GM19239 (cell line): ENCODE data around the gene DLK2.
"Not testable (repeated sequence)": the region's sequence is repeated elsewhere in the genome, so short reads cannot be mapped to it uniquely, and the experiment has no call there.

Source experiments
- DNase-seq: peaks from one replicate; pipeline ENCODE4 v3.0.0; 2011; ENCODE audit warnings: low spot score; ENCODE audit not compliant: insufficient read length
- FAIRE-seq: peaks from 2 replicates; lab custom pipeline; 2011; peaks lifted over from hg19 to GRCh38; lab: Jason Lieb, UNC

Gene DLK2, protein sequence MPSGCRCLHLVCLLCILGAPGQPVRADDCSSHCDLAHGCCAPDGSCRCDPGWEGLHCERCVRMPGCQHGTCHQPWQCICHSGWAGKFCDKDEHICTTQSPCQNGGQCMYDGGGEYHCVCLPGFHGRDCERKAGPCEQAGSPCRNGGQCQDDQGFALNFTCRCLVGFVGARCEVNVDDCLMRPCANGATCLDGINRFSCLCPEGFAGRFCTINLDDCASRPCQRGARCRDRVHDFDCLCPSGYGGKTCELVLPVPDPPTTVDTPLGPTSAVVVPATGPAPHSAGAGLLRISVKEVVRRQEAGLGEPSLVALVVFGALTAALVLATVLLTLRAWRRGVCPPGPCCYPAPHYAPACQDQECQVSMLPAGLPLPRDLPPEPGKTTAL

DNA sequence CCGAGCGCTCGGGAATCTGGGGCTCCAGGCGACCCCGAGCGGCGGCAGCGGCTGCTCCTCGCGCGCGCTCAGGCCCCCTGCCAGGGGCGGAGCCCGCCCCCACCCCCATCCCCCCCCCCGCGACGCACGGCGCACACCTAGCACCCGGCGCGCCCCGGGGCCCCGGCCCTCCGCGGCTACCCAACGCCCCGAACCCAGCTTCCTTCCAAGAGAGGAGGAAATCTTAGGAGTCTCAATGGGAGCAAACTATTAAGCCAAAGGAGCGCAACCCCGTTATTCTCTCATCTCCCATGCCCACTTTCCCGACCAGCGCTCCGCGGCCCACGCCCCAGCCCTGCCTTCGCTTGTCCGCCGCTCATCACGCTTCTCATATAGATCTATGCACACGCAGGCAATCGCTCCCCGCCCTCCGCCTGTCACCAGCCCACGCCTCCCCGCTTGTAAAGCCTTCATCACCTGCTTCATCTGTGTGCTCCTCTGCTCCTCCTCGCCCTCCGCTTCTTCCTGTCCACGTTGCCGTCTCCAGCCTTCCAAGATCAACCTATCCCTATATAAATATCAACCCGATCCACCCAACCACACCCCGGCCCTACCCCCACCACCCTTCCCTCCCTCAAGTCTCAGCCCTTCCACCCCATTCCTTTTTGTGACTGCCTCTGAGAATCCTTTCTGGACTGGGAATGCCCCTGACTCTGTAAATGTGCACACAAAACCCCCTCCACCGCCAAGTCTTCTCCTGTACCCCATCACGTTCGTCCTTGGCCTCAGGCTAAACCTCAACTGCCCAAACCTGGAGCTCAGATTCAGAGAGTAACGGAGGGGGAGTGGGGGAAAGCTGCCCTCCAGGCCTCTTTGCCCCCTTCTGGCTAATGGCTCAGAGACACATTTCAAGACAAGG lies at the start of gene DLK2:
Gene DLK2 (minus strand): TSS at position 18 of the 898 bp plus-strand sequence. CDS start 723 bp downstream, outside the sequence.
- FAIRE-seq (peak; percentile 21), DNase-seq (peak; percentile 50)

GRCh38 chr6:43503443-43503842 lies 48.1 kb upstream of the DLK2 start:
- no peak for FAIRE-seq
- no peak for DNase-seq

DNA sequence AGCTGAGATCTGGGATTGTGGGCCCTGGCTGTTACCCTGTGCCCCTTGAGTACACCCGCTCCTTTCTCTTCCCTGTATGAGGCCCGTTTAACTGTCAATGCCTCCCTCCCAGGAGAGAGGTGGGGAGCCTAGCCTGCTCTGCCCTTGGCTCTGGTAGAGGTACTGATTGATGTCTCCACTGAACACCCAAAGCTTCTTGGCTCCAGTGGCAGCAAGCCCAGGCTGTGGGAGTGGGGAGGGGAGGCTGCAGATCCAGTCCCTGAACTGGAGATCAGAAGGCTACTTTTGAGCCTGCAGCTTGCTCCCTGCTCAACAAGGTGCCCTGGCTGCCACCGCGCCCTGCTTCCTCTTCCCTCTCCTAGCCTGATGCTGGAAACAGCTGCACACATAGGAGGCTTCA lies 47.3 kb upstream of the DLK2 start:
- no peak for DNase-seq
- FAIRE-seq = no peak

DNA sequence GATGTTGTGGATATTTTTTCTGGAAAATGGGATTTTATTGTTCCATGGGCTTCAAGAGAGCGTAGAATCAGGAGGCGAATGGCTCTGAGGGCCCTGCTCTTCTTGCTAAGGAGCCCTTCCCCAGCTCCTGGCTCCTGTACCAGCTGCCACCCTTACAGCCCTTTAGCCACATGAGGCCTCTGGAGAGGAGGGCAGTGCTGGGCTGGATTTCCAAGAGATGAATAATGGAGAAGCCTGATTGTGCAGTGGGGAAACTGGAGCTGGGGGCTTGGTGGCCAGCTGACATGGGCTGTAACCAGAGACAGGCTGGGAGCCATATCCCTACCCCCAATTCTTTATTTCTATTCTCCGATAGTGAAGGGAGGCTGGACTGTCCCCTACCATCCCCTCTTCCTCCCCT lies 45.6 kb upstream of the DLK2 start:
- FAIRE-seq = no peak
- DNase-seq = no peak

- DNase-seq = no peak
Observed at GRCh38 chr6:43499028-43499815, 43.9 kb upstream of the DLK2 start.

DNA sequence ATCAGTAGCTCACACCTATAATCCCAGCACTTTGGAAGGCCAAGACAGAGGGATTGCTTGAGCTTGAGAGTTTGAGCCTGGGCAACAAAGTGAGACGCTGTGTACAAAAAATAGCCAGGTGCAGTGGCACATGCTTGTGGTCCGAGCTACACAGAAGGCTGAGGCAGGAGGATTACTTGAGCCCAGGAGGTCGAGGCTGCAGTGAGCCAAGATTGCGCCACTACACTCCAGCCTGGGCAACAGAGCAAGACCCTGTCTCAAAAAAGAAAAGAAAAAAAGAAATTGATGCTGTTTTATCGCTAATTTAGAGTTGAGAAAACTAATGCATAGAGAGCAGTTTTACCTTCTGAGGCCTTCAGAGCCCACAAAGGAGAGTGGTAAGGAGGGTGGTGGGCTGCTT lies 42.9 kb upstream of the DLK2 start:
- FAIRE-seq, DNase-seq: not testable (repeated sequence)

More at GRCh38 chr6:43499028-43499815, 43.9 kb upstream of the DLK2 start:
- no peak for FAIRE-seq

- FAIRE-seq = no peak
- DNase-seq = no peak
Observed at GRCh38 chr6:43497689-43498088, 42.3 kb upstream of the DLK2 start.

- DNase-seq = no peak
- FAIRE-seq = no peak
Observed at GRCh38 chr6:43497129-43497396, 41.7 kb upstream of the DLK2 start.

GRCh38 chr6:43496370-43497128 lies 41.2 kb upstream of the DLK2 start:
- DNase-seq = no peak
- FAIRE-seq = no peak

GRCh38 chr6:43495409-43495941 lies 40.1 kb upstream of the DLK2 start:
- FAIRE-seq (no peak), DNase-seq (no peak)

DNA sequence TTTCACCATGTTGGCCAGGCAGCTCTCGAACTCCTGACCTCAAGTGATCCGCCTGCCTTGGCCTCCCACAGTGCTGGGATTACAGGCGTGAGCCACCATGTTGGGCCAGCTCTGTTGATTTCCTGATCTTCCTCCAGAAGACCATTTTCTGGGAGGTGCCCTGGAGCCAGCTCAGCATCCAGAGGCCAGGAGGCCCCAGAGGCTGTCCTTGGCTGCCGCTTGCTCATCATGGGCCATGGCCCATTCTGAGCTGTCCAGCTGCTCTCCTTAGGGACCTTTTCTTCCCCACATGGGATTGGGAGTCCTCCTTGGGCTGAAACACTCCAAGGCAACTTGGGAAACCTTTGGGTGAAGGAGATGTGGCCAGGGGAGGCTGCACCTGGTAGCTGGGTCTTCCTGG lies 39.4 kb upstream of the DLK2 start:
- FAIRE-seq = no peak
- no peak for DNase-seq

GRCh38 chr6:43494321-43494720 lies 39.0 kb upstream of the DLK2 start:
- no peak for DNase-seq
- no peak for FAIRE-seq

- no peak for DNase-seq
Observed at GRCh38 chr6:43493833-43494232, 38.5 kb upstream of the DLK2 start.

GRCh38 chr6:43493230-43493629 lies 37.9 kb upstream of the DLK2 start:
- DNase-seq (no peak), FAIRE-seq (no peak)

More at GRCh38 chr6:43493833-43494232, 38.5 kb upstream of the DLK2 start:
- no peak for FAIRE-seq

GRCh38 chr6:43492673-43493072 lies 37.3 kb upstream of the DLK2 start:
- DNase-seq = no peak
- no peak for FAIRE-seq

DNA sequence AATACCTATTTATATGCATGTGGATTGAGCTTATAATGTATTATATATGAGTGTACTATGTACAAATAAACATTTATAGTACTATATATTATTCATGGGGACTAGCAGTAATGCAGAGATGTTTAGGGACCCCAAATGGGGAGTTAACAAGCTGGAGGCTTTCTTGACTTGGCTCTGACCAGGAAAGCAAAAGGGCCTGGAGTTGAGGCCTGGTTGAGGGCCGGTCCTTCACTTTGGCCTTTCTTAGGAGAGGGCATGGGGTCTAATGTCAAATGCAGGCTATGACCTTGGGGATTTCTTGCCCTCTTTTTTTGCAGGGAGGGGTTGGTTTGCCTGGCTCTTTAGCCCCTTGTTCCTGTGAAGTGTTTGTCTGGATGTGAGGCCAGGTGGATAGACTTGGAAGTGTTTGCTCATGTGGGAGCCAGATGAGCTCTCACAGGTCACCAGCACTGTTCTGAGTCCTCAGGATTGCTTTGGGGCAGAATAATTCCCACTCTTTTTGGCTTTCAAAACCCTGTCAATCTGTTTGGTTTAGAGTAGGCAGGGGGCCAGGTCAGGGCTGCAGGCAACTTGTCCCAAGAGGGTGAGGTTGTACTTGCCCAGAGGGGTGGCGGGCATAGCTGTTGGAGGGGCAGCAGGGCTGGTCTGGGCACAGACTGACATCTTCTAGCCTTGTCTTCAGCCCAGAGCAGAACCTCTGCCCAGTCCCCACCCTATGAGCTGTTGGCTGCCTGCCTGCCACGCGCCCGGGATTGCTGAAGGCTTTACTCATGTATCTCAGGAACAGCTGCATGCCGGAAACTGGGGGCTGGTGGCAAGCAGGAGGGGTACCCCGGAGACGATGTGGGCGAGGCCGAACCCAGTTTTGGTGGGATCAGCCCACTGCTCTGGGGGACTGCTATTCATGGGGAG lies 36.7 kb upstream of the DLK2 start:
- no peak for FAIRE-seq
- no peak for DNase-seq

DNA sequence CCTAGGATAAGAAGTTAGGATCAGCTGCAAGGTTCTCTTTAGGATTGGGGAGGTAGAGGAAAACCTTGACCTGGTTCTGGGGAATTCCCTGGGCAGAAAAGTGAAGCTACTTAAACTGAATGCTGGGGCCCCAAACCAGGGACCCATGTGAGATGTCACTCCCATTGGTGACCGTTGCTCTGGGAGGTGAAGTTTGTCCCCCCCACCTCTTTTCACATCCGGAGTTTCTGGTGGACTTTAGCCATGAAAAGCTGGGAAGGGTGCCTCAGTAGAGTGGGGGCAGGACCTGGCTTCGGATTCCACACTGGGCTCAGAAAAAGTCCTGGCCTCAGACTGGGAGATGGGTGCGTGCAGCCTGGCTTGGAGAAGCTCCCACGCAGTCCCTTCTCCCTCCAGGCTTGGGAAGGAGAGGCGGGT lies 35.2 kb upstream of the DLK2 start:
- DNase-seq = no peak
- no peak for FAIRE-seq

GRCh38 chr6:43489277-43490072 lies 34.1 kb upstream of the DLK2 start:
- FAIRE-seq (no peak), DNase-seq (no peak)
